ENCODE data around the gene BUB1. TPM values are rescaled to one million over a fixed set of nuclear protein-coding genes. Genes with fewer than 3 reads are reported as not detected.
"Not testable (repeated sequence)": the region's sequence is repeated elsewhere in the genome, so short reads cannot be mapped to it uniquely, and the experiment has no call there.

Gene BUB1
- total RNA-seq, 1 donor from 2014 or later, result 7.3 TPM

DNA sequence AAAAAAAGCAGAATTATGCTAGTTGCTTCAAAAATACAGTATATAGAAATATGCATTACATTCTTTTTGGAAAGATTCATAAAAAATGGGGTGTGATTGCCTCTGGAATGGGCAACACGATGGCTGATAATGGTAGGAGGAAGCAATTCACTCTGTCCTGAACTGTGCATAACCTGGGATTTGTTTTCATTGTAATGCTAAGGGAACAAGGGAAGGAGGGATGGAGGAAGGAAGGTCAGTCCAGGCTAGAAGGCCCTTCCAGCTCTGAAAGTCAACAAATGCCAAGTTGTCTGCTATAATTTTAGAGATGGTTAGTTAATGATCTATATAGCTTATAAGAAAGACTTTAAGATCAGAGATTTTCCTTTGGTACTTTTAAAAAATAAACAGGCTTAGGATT lies 40.8 kb downstream of the BUB1 start:
- H3K36me3 Mint-ChIP-seq (ENCODE audit: unreplicated experiment), result peaks cover 8% of the 10 kb centered on the region

DNA sequence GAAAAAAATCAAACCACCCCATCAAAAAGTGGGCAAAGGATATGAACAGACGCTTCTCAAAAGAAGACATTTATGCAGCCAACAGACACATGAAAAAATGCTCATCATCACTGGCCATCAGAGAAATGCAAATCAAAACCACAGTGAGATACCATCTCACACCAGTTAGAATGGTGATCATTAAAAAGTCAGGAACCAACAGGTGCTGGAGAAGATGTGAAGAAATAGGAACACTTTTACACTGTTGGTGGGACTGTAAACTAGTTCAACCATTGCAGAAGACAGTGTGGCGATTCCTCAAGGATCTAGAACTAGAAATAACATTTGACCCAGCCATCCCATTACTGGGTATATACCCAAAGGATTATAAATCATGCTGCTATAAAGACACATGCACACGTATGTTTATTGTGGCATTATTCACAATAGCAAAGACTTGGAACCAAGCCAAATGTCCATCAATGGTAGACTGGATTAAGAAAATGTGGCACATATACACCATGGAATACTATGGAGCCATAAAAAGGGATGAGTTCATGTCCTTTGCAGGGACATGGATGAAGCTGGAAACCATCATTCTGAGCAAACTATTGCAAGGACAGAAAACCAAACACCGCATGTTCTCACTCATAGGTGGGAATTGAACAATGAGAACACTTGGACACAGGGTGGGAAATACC lies 41.8 kb downstream of the BUB1 start:
- not testable (repeated sequence) for H3K4me1 Mint-ChIP-seq (ENCODE audit: unreplicated experiment); H3K36me3 Mint-ChIP-seq (ENCODE audit: unreplicated experiment); DNase-seq (ENCODE audit: extremely low spot score, unreplicated experiment); H3K9me3 Mint-ChIP-seq (ENCODE audit: unreplicated experiment); H3K27me3 Mint-ChIP-seq (ENCODE audit: unreplicated experiment); H3K27ac Mint-ChIP-seq (ENCODE audit: unreplicated experiment); H3K4me3 Mint-ChIP-seq (ENCODE audit: unreplicated experiment)

More for the DNA sequence above, 40.8 kb downstream of the BUB1 start:
- Mint-ChIP-seq H3K4me1 (ENCODE audit: unreplicated experiment) (no peaks in the 10 kb centered on the region), H3K27me3 (ENCODE audit: unreplicated experiment) (no peaks in the 10 kb centered on the region), H3K9me3 (ENCODE audit: unreplicated experiment) (no peaks in the 10 kb centered on the region), H3K4me3 (ENCODE audit: unreplicated experiment) (no peak overlapping the region), H3K27ac (ENCODE audit: unreplicated experiment) (no peak overlapping the region)
- TF ChIP-seq, protein P1, sequence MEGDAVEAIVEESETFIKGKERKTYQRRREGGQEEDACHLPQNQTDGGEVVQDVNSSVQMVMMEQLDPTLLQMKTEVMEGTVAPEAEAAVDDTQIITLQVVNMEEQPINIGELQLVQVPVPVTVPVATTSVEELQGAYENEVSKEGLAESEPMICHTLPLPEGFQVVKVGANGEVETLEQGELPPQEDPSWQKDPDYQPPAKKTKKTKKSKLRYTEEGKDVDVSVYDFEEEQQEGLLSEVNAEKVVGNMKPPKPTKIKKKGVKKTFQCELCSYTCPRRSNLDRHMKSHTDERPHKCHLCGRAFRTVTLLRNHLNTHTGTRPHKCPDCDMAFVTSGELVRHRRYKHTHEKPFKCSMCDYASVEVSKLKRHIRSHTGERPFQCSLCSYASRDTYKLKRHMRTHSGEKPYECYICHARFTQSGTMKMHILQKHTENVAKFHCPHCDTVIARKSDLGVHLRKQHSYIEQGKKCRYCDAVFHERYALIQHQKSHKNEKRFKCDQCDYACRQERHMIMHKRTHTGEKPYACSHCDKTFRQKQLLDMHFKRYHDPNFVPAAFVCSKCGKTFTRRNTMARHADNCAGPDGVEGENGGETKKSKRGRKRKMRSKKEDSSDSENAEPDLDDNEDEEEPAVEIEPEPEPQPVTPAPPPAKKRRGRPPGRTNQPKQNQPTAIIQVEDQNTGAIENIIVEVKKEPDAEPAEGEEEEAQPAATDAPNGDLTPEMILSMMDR (IDR thresholded peaks at IDR 0.05), result no peak
- DNase-seq (ENCODE audit: extremely low spot score, unreplicated experiment), result no peak

DNA sequence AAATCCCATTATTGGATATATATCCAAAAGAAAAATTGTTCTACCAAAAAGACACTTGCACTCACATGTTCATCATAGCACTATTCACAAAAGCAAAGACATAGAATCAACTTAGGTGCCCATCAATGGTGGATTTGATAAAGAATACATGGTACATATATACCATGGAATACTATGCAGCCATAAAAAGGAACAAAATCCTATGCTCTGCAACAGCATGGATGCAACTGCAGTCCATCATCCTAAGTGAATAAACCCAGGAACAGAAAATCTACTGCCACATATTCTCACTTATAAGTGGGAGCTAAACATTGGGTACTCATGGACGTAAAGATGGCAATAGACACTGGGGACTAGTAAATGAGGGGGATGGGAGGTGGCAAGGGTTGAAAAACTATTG lies 50.5 kb downstream of the BUB1 start:
- H3K36me3 Mint-ChIP-seq (ENCODE audit: unreplicated experiment); H3K27me3 Mint-ChIP-seq (ENCODE audit: unreplicated experiment); H3K27ac Mint-ChIP-seq (ENCODE audit: unreplicated experiment); H3K4me3 Mint-ChIP-seq (ENCODE audit: unreplicated experiment); H3K4me1 Mint-ChIP-seq (ENCODE audit: unreplicated experiment); DNase-seq (ENCODE audit: extremely low spot score, unreplicated experiment); H3K9me3 Mint-ChIP-seq (ENCODE audit: unreplicated experiment): not testable (repeated sequence)

DNA sequence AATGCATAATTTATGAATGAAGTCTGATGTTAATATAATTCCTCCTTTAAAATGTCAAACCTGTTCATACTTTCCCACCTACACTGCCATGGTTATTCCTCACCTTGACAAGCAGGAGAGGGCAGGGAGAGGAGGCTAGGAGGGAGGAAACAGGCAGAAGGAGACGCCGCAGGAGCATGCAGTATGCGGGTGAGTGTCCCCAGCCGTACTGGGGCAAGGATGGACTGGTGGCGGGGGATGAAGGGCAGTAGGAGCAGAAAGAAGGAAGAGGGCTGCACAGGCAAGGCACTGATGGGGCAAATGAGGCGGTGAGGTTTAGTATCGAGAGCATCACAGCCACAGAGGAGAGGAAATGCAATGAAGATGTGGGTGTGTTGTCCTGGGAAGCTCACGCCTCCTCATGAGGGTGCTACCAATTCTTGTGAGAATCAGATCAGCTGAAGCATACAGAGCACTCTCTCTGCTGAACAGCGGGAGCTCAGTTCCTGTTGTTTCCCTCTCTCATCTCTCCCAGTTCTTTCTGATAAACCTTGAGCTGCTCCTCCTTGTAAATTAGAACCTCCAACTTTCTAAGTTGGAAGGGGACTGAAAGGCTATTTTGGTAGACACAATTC lies 58.4 kb downstream of the BUB1 start:
- not testable (repeated sequence) for DNase-seq (ENCODE audit: extremely low spot score, unreplicated experiment)

DNA sequence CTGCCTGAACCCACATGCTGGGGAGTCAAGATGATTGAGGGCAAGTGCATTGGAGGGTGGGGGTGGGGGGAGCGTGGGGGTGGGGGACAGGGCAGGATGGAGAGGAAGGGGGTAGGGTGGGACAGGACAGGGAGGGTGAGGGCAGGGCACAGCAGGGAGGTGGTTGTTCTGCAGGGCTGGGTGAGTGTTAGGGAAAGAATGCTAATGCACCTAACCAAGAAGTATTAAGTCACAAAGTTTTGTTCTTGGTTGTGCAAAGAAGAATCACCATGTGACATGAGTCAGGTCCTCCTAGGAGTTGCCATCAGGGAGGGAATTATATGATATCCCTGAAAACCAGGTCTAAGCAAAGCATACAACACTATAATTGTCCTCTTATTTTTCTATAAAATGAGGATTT lies 63.9 kb downstream of the BUB1 start:
- H3K36me3 Mint-ChIP-seq (ENCODE audit: unreplicated experiment); DNase-seq (ENCODE audit: extremely low spot score, unreplicated experiment); H3K4me3 Mint-ChIP-seq (ENCODE audit: unreplicated experiment); H3K9me3 Mint-ChIP-seq (ENCODE audit: unreplicated experiment); H3K27ac Mint-ChIP-seq (ENCODE audit: unreplicated experiment); H3K27me3 Mint-ChIP-seq (ENCODE audit: unreplicated experiment); H3K4me1 Mint-ChIP-seq (ENCODE audit: unreplicated experiment): not testable (repeated sequence)

More for the DNA sequence above, 58.4 kb downstream of the BUB1 start:
- not testable (repeated sequence) for H3K9me3 Mint-ChIP-seq (ENCODE audit: unreplicated experiment); H3K27me3 Mint-ChIP-seq (ENCODE audit: unreplicated experiment); H3K27ac Mint-ChIP-seq (ENCODE audit: unreplicated experiment); H3K4me1 Mint-ChIP-seq (ENCODE audit: unreplicated experiment); H3K36me3 Mint-ChIP-seq (ENCODE audit: unreplicated experiment); H3K4me3 Mint-ChIP-seq (ENCODE audit: unreplicated experiment)

DNA sequence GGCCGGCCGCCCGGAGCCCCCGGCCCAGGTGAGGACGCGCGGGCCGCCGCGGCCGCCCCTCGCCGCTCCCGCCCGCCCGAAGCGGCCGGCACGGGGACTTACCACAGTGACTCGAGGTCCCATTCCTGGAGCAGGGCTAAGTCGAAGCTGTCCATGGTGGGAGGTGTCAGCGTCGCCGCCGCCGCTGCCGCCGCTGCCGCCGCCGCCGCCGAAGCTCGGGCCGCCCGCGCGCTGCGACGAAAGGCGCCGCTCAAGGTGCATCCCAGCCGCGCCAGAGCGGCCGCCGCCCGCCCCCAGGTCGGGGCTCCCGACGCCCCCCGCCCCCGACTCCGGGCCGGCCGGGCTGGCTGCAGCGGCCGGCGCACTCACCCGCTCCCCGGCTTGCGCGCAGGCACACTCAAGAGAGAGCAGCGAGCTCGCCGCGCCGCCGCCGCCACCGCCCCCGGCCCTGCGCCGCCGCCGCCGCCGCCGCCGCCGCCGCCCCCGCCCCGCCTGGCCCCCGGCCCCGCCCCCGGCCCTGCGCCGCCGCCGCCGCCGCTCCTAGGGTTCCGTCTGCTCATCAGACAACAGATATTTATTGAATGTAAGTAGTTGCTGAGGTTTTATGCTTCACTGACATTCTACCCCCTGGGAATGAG lies 67.1 kb downstream of the BUB1 start:
- H3K27me3 Mint-ChIP-seq (ENCODE audit: unreplicated experiment); DNase-seq (ENCODE audit: extremely low spot score, unreplicated experiment); H3K4me1 Mint-ChIP-seq (ENCODE audit: unreplicated experiment); H3K27ac Mint-ChIP-seq (ENCODE audit: unreplicated experiment); H3K4me3 Mint-ChIP-seq (ENCODE audit: unreplicated experiment); H3K36me3 Mint-ChIP-seq (ENCODE audit: unreplicated experiment); H3K9me3 Mint-ChIP-seq (ENCODE audit: unreplicated experiment): not testable (repeated sequence)

DNA sequence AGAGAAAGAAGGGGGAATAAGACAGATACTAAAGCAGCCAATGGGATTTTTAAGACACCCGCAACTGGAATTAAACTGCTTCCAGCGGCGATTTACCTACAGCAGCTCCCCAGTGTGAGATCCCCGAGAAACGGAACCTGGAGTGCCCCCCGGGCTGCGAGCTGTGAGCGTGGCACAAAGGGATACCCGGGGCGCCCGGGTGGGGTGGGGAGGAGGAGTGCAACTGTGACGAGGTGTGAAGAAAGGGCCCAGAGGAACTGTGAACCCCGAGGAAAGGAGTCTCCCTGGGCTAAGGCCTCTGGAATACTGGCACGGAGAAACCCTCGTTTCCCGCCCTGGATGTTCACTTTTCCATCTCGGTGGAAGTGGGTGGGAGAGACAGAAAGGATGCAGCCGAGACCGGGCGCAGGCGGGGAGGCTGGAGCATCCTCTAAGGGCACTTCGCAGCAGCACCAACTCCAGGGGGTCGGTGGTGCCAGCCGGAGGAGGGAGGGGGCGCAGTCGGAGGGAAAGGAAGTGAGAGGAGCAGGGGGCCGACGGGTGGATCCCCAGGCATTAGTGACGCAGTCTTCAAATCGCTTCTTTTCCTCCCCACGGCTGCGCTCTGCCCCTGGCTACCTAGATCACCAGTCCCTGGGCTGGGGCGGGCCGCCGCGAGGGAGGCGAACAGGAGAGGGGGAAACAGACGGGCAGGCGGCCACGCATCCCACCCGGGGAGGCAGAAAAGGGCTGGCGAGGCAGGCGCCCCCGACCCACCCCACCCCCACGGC lies 67.8 kb downstream of the BUB1 start:
- DNase-seq (ENCODE audit: extremely low spot score, unreplicated experiment); H3K9me3 Mint-ChIP-seq (ENCODE audit: unreplicated experiment); H3K27ac Mint-ChIP-seq (ENCODE audit: unreplicated experiment); H3K4me1 Mint-ChIP-seq (ENCODE audit: unreplicated experiment); H3K36me3 Mint-ChIP-seq (ENCODE audit: unreplicated experiment); H3K4me3 Mint-ChIP-seq (ENCODE audit: unreplicated experiment): not testable (repeated sequence)
- H3K27me3 Mint-ChIP-seq (ENCODE audit: unreplicated experiment), result peaks cover 13% of the 10 kb centered on the region

DNA sequence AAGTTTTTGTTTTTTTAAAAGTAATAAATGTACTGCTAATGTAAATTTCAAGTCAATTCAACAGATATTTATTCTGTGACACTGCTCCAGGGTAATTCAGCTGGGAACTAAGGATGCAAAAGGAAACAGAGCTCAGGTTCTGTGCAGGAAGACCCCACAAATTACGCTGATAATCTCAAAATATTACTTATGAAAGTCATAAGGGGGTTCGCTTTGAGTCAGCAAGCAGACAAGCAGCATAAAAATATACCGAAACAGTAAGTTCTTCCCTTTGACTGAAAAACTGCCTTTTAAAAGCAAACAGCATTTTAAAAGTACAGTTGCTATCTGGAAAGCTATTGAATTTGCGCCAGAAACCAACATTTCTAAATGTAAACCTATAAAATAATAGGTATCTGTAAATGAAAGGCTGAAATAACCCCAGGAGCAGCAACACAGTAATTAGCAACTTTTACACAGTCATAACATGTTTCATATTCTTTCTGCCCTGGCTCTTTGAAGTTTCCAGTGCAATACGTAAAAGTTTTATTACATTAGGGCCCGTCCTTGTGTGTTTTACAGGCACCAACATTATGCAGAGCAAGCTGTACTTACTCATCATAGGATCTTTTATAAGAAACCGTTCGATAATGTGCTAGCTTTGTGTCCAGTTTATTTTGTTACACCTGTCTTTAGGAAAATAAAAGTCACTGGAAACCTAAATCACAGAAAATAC lies 68.9 kb downstream of the BUB1 start:
- H3K9me3 Mint-ChIP-seq (ENCODE audit: unreplicated experiment); H3K4me3 Mint-ChIP-seq (ENCODE audit: unreplicated experiment); DNase-seq (ENCODE audit: extremely low spot score, unreplicated experiment); H3K36me3 Mint-ChIP-seq (ENCODE audit: unreplicated experiment); H3K4me1 Mint-ChIP-seq (ENCODE audit: unreplicated experiment); H3K27ac Mint-ChIP-seq (ENCODE audit: unreplicated experiment): not testable (repeated sequence)
- H3K27me3 Mint-ChIP-seq (ENCODE audit: unreplicated experiment), result peaks cover 14% of the 10 kb centered on the region

DNA sequence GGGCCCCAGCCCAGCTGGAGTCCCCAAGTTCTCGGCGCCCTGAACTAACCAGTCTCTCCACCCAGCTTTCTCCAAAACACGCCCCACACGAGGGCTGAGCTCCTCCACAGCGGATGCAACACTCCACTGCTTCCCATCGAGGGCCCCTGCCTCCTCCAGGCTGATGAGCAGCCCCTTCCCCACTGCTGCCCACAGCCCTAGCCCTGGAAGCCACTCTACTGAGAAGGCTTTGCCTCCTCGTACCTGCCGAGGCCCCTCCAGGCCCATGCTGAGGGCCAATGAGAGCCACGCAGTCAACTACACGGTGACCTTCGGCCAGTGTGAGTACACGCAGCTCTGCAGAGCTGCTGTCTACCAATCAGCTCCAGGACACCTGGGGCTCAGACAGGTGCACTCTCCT lies 72.8 kb downstream of the BUB1 start:
- not testable (repeated sequence) for DNase-seq (ENCODE audit: extremely low spot score, unreplicated experiment); H3K36me3 Mint-ChIP-seq (ENCODE audit: unreplicated experiment); H3K4me1 Mint-ChIP-seq (ENCODE audit: unreplicated experiment); H3K4me3 Mint-ChIP-seq (ENCODE audit: unreplicated experiment); H3K27ac Mint-ChIP-seq (ENCODE audit: unreplicated experiment); H3K9me3 Mint-ChIP-seq (ENCODE audit: unreplicated experiment)
- H3K27me3 Mint-ChIP-seq (ENCODE audit: unreplicated experiment), result peaks cover 14% of the 10 kb centered on the region

DNA sequence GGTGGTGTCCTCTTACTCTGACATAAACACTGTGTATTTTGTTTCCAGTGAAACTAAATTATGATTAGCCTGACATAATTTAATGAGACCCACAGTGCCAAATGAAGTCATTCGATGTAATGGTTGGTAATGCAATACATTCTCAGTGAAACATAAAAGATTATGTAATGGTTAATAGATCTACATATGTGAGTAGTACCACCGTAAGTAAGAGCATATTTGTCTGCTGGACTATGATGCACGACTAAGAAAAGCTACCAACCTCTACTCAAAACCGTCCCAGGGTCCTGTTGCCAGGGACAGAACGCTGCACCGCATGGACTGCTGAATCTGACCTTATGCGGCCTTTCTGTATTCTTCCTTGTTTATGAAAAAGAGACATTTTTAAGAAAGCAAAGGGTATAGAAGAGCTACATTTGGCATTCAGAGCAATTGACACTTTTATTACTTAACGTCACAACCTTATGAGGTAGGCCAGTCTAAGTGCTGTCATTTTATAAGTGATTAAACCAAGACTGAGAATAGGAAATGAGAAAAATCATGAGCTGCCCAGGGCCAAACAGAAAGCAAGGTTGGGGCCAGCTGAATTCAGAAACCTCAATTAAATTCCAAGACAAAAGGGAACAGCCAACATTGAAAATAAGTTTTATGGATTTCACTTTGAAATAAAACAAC lies 73.8 kb downstream of the BUB1 start:
- DNase-seq (ENCODE audit: extremely low spot score, unreplicated experiment); H3K36me3 Mint-ChIP-seq (ENCODE audit: unreplicated experiment); H3K27ac Mint-ChIP-seq (ENCODE audit: unreplicated experiment); H3K4me3 Mint-ChIP-seq (ENCODE audit: unreplicated experiment); H3K9me3 Mint-ChIP-seq (ENCODE audit: unreplicated experiment); H3K4me1 Mint-ChIP-seq (ENCODE audit: unreplicated experiment): not testable (repeated sequence)
- peaks cover 14% of the 10 kb centered on the region for H3K27me3 Mint-ChIP-seq (ENCODE audit: unreplicated experiment)

Measured in osteocyte (in vitro differentiated cells).